GM19043 (cell line): Measurements from ENCODE around the gene CD99.
"Not testable (repeated sequence)": the region's sequence is repeated elsewhere in the genome, so short reads cannot be mapped to it uniquely, and the experiment has no call there.

Source experiments
- ATAC-seq: cut with Tn5 transposase; IDR thresholded peaks from one replicate; pipeline ENCODE4 v1.9.1; 2021; ENCODE audit warnings: low read depth; ENCODE audit not compliant: unreplicated experiment

CD99 gene

GRCh38 chrX:2766906-2767305, 75.8 kb downstream of the CD99 start:
- ATAC-seq, result no peak

- no peak for ATAC-seq
Observed at GRCh38 chrX:2767631-2768455, 76.7 kb downstream of the CD99 start.

- ATAC-seq, result no peak
Observed at GRCh38 chrX:2769615-2770014, 78.5 kb downstream of the CD99 start.

GRCh38 chrX:2773166-2774055, 82.3 kb downstream of the CD99 start:
- ATAC-seq, result not testable (repeated sequence)

- ATAC-seq, result no peak
Observed at GRCh38 chrX:2774057-2774456, 83.0 kb downstream of the CD99 start.

GRCh38 chrX:2774776-2775175, 83.7 kb downstream of the CD99 start:
- no peak for ATAC-seq

GRCh38 chrX:2780472-2781225, 89.6 kb downstream of the CD99 start:
- peak; percentile 78 for ATAC-seq

GRCh38 chrX:2781226-2781571, 90.1 kb downstream of the CD99 start:
- ATAC-seq, result no peak

- peak; percentile 52 for ATAC-seq
Observed at GRCh38 chrX:2781698-2782097, 90.6 kb downstream of the CD99 start.

- no peak for ATAC-seq
Observed at GRCh38 chrX:2782171-2782570, 91.1 kb downstream of the CD99 start.

GRCh38 chrX:2782778-2783177, 91.7 kb downstream of the CD99 start:
- ATAC-seq, result no peak

- no peak for ATAC-seq
Observed at GRCh38 chrX:2784026-2784425, 92.9 kb downstream of the CD99 start.

- ATAC-seq, result no peak
Observed at GRCh38 chrX:2785538-2785937, 94.4 kb downstream of the CD99 start.

- no peak for ATAC-seq
Observed at GRCh38 chrX:2788980-2789379, 97.9 kb downstream of the CD99 start.

GRCh38 chrX:2789569-2789968, 98.5 kb downstream of the CD99 start:
- no peak for ATAC-seq
